Neural cell (in vitro differentiated cells): ENCODE data around the gene CREB3L1. TPM values are rescaled to one million over a fixed set of nuclear protein-coding genes. Genes with fewer than 3 reads are reported as not detected.

Source experiments
- H2AFZ ChIP-seq: fragments of 200-600, 300-800 bp; sonication (generic), shearing (Covaris generic); 2 replicates; pipeline ENCODE4 v1.6.0; 2014; ENCODE audit warnings: low read depth, mild to moderate bottlenecking, antibody characterized with exemption, low read length, moderate library complexity
- H3F3A ChIP-seq: fragments of 200-600 bp; shearing (Covaris generic); 2 replicates; pipeline ENCODE4 v1.6.1; 2016; ENCODE audit warnings: mild to moderate bottlenecking, moderate library complexity, mixed read lengths, antibody characterized with exemption, low read length; ENCODE audit not compliant: insufficient read depth, poor library complexity, severe bottlenecking
- H3K27ac ChIP-seq: fragments of 200-600, 300-800 bp; sonication (generic), shearing (Covaris generic); 2 replicates; pipeline ENCODE4 v1.5.1; 2014; ENCODE audit warnings: mild to moderate bottlenecking, low read length, moderate library complexity
- H3K27me3 ChIP-seq: fragments of 300-800, 200-600 bp; sonication (generic), shearing (Covaris generic); 2 replicates; pipeline ENCODE4 v1.6.0; 2014; ENCODE audit warnings: mild to moderate bottlenecking, low read depth, low read length, moderate library complexity; ENCODE audit not compliant: insufficient read depth
- H3K36me3 ChIP-seq: fragments of 300-800, 200-600 bp; sonication (generic), shearing (Covaris generic); 2 replicates; pipeline ENCODE4 v1.5.1; 2014; ENCODE audit warnings: mild to moderate bottlenecking, antibody characterized with exemption, low read length, moderate library complexity; ENCODE audit not compliant: insufficient read depth
- H3K4me2 ChIP-seq: fragments of 300-800, 200-600 bp; sonication (generic), shearing (Covaris generic); 2 replicates; pipeline ENCODE4 v1.6.0; 2014; ENCODE audit warnings: mild to moderate bottlenecking, low read length
- H3K4me3 ChIP-seq: fragments of 300-800, 200-600 bp; sonication (generic), shearing (Covaris generic); 2 replicates; pipeline ENCODE4 v1.5.1; 2014; ENCODE audit warnings: mild to moderate bottlenecking, low read length, moderate library complexity
- H3K79me2 ChIP-seq: fragments of 200-600 bp; shearing (Covaris generic); replicated peaks from 2 replicates; pipeline ENCODE4 v1.6.0; 2014; ENCODE audit warnings: mild to moderate bottlenecking, low read length, moderate library complexity; ENCODE audit not compliant: insufficient read depth
- H3K9ac ChIP-seq: fragments of 300-800, 200-600 bp; sonication (generic), shearing (Covaris generic); 2 replicates; pipeline ENCODE4 v1.6.1; 2016; ENCODE audit warnings: mild to moderate bottlenecking, low read length, mixed read lengths
- H3K9me2 ChIP-seq: fragments of 200-600 bp; shearing (Covaris generic); 2 replicates; pipeline ENCODE4 v1.6.1; 2016; ENCODE audit warnings: mild to moderate bottlenecking, low read length, mixed read lengths; ENCODE audit not compliant: insufficient read depth
- H3K9me3 ChIP-seq: fragments of 200-600, 300-800 bp; sonication (generic), shearing (Covaris generic); 2 replicates; pipeline ENCODE4 v1.6.1; 2016; ENCODE audit warnings: mild to moderate bottlenecking, mixed run types, low read length, moderate library complexity, mixed read lengths
- H4K20me1 ChIP-seq: fragments of 200-600 bp; shearing (Covaris generic); 2 replicates; pipeline ENCODE4 v1.6.1; 2016; ENCODE audit warnings: mild to moderate bottlenecking, mixed run types; ENCODE audit not compliant: insufficient read depth
- CTCF ChIP-seq: fragments of 450-650 bp; IDR thresholded peaks from 2 replicates; pipeline ENCODE4 v1.5.1; 2014; ENCODE audit warnings: antibody characterized with exemption, mild to moderate bottlenecking, moderate library complexity; ENCODE audit not compliant: poor library complexity, severe bottlenecking
- EP300 ChIP-seq: fragments of 450-650 bp; conservative IDR thresholded peaks from 2 replicates; pipeline ENCODE4 v1.6.1; 2014; ENCODE audit warnings: antibody characterized with exemption, mild to moderate bottlenecking, moderate library complexity; ENCODE audit not compliant: poor library complexity, severe bottlenecking
- EZH2 ChIP-seq: fragments of 200-600, 300-800 bp; shearing (Covaris generic), sonication (generic); IDR thresholded peaks from 2 replicates; pipeline ENCODE4 v1.6.1; 2014; ENCODE audit warnings: antibody characterized with exemption, low read length, borderline replicate concordance, mild to moderate bottlenecking; ENCODE audit not compliant: insufficient read depth, poor library complexity, severe bottlenecking
- MXI1 ChIP-seq: fragments of 450-650 bp; conservative IDR thresholded peaks from 2 replicates; pipeline ENCODE4 v1.6.1; 2014; ENCODE audit warnings: antibody characterized with exemption, mild to moderate bottlenecking; ENCODE audit not compliant: poor library complexity, severe bottlenecking
- POLR2AphosphoS5 ChIP-seq: IDR thresholded peaks from 2 replicates; pipeline ENCODE4 v1.6.1; 2012
- RAD21 ChIP-seq: fragments of 450-650 bp; conservative IDR thresholded peaks from 2 replicates; pipeline ENCODE4 v1.6.1; 2014; ENCODE audit warnings: antibody characterized with exemption, mild to moderate bottlenecking, moderate library complexity
- REST ChIP-seq: IDR thresholded peaks from 2 replicates; pipeline ENCODE4 v1.6.1; 2012; ENCODE audit warnings: borderline replicate concordance
- SMC3 ChIP-seq: fragments of 450-650 bp; conservative IDR thresholded peaks from 2 replicates; pipeline ENCODE4 v1.6.1; 2014; ENCODE audit warnings: antibody characterized with exemption, mild to moderate bottlenecking, moderate library complexity; ENCODE audit not compliant: poor library complexity
- TAF1 ChIP-seq: IDR thresholded peaks from 2 replicates; pipeline ENCODE4 v1.6.1; 2012; ENCODE audit warnings: low read depth
- polyA plus RNA-seq: library from polyadenylated mRNA; depleted of rRNA; stranded (reverse); fragments of >200 nt; gene quantifications from 2 replicates; pipeline ENCODE4 v1.2.3, GENCODE V29; 2014

Gene CREB3L1
- polyA plus RNA-seq, 1 donor from 2014 or later: not detected

GRCh38 chr11:46343520-46343919 lies 66.1 kb downstream of the CREB3L1 start:
- H3K79me2 ChIP-seq: peaks cover 6% of the 10 kb centered on the region
- H3K9me3 ChIP-seq: no peaks in the 10 kb centered on the region
- no peak overlapping the region for H3K9ac ChIP-seq
- H4K20me1 ChIP-seq: no peaks in the 10 kb centered on the region
- H3K4me3 ChIP-seq: no peak overlapping the region
- no peaks in the 10 kb centered on the region for H3F3A ChIP-seq
- no peak overlapping the region for H3K4me2 ChIP-seq
- no peak overlapping the region for H2AFZ ChIP-seq
- no peak for TF ChIP-seq EP300
- no peak for TF ChIP-seq EZH2
- TF ChIP-seq POLR2AphosphoS5: no peak
- no peak for TF ChIP-seq RAD21
- TF ChIP-seq TAF1: no peak
- no peak for TF ChIP-seq CTCF
- TF ChIP-seq MXI1: no peak
- no peak for TF ChIP-seq SMC3
- no peak for TF ChIP-seq REST
- H3K36me3 ChIP-seq: no peaks in the 10 kb centered on the region
- no peak overlapping the region for H3K27ac ChIP-seq
- no peaks in the 10 kb centered on the region for H3K9me2 ChIP-seq
- H3K27me3 ChIP-seq: no peaks in the 10 kb centered on the region

GRCh38 chr11:46345131-46345597 lies 67.7 kb downstream of the CREB3L1 start:
- Histone ChIP-seq H3K4me2 (no peak overlapping the region), H3K4me3 (no peak overlapping the region), H3K79me2 (peaks cover 19% of the 10 kb centered on the region), H3K9me2 (no peaks in the 10 kb centered on the region), H3K27me3 (no peaks in the 10 kb centered on the region), H3K9me3 (no peaks in the 10 kb centered on the region), H3K27ac (no peak overlapping the region), H3F3A (no peaks in the 10 kb centered on the region), H3K9ac (no peak overlapping the region), H3K36me3 (no peaks in the 10 kb centered on the region), H4K20me1 (no peaks in the 10 kb centered on the region), H2AFZ (no peak overlapping the region)
- TF ChIP-seq TAF1 (no peak), POLR2AphosphoS5 (no peak), REST (no peak), EP300 (no peak), SMC3 (no peak), EZH2 (no peak), RAD21 (no peak), CTCF (no peak), MXI1 (no peak)
